CD14-positive monocyte (primary cell): ENCODE measurements around the gene ASAP3. TPM values are rescaled to one million over a fixed set of nuclear protein-coding genes. Genes with fewer than 3 reads are reported as not detected.

Experiments used
- DNase-seq, 3 donors: peaks; one replicate each; pipeline ENCODE4 v3.0.0-alpha.2; 2011 to 2022
- H2AFZ ChIP-seq: 2 replicates; pipeline ENCODE4 v1.6.0; 2012; ENCODE audit warnings: mild to moderate bottlenecking, low read depth, low read length, inconsistent platforms; ENCODE audit not compliant: insufficient read depth, poor library complexity, severe bottlenecking
- H3K27ac ChIP-seq, 2 donors: 1 replicate in 1 of 2; 2 replicates in 1 of 2; pipeline ENCODE4 v1.5.1; 2012 to 2013; ENCODE audit warnings: low read length in 2 of 2, control low read depth in 1 of 2, inconsistent platforms in 1 of 2, low read depth in 1 of 2, mild to moderate bottlenecking in 1 of 2
- H3K27me3 ChIP-seq, 2 donors: one replicate each; pipeline versions ENCODE4 v1.6.0 to v1.6.1; 2011 to 2013; ENCODE audit warnings: low read length in 2 of 2; ENCODE audit not compliant: control insufficient read depth in 2 of 2, insufficient read depth in 2 of 2
- H3K36me3 ChIP-seq, 2 donors: replicated peaks in 1 of 2; 1 replicate in 1 of 2; 2 replicates in 1 of 2; pipeline versions ENCODE4 v1.5.1 to v1.6.1; 2012 to 2013; ENCODE audit warnings: low read length in 2 of 2, control low read depth in 1 of 2, inconsistent platforms in 1 of 2, mild to moderate bottlenecking in 1 of 2; ENCODE audit not compliant: insufficient read depth in 2 of 2, control insufficient read depth in 1 of 2
- H3K4me1 ChIP-seq, 2 donors: 1 replicate in 1 of 2; 2 replicates in 1 of 2; pipeline versions ENCODE4 v1.5.1 to v1.6.1; 2012 to 2013; ENCODE audit warnings: low read length in 2 of 2, control low read depth in 1 of 2, inconsistent platforms in 1 of 2, mild to moderate bottlenecking in 1 of 2, moderate library complexity in 1 of 2; ENCODE audit not compliant: insufficient read depth in 2 of 2, control insufficient read depth in 1 of 2
- H3K4me2 ChIP-seq: replicated peaks from 2 replicates; pipeline ENCODE3; 2012; ENCODE audit warnings: low read length, moderate library complexity, mild to moderate bottlenecking; ENCODE audit not compliant: poor library complexity, severe bottlenecking; ENCODE audit errors: extremely low read depth
- H3K4me3 ChIP-seq, 3 experiments: fragments of 200-600 bp in 1 of 3; sonication (generic) in 1 of 3; replicated peaks in 1 of 3; 1 replicate in 2 of 3; 2 replicates in 1 of 3; pipeline ENCODE4 v1.5.1; 2011 to 2013; ENCODE audit warnings: low read length in 3 of 3, mild to moderate bottlenecking in 3 of 3, control low read depth in 2 of 3, low read depth in 2 of 3, inconsistent platforms in 1 of 3, moderate library complexity in 1 of 3
- H3K79me2 ChIP-seq: 2 replicates; pipeline ENCODE4 v1.6.0; 2012; ENCODE audit warnings: mild to moderate bottlenecking, control low read depth, inconsistent platforms, low read length, moderate library complexity; ENCODE audit not compliant: insufficient read depth
- H3K9ac ChIP-seq: 2 replicates; pipeline ENCODE4 v1.6.0; 2017; ENCODE audit warnings: low read length, mild to moderate bottlenecking; ENCODE audit not compliant: insufficient read depth, poor library complexity, severe bottlenecking
- H3K9me3 ChIP-seq, 2 donors: replicated peaks in 1 of 2; 1 replicate in 1 of 2; 2 replicates in 1 of 2; pipeline versions ENCODE4 v1.5.1 to v1.6.1; 2012 to 2013; ENCODE audit warnings: low read length in 2 of 2, control low read depth in 1 of 2; ENCODE audit not compliant: control insufficient read depth in 1 of 2, insufficient read depth in 1 of 2
- H4K20me1 ChIP-seq: 2 replicates; pipeline ENCODE4 v1.6.0; 2012; ENCODE audit warnings: mild to moderate bottlenecking, low read length, control low read depth, moderate library complexity; ENCODE audit not compliant: insufficient read depth
- H3K27ac Mint-ChIP-seq, 7 donors: one replicate each; pipeline ENCODE4 v1.8.0; 2020; ENCODE audit warnings: mild to moderate bottlenecking in 7 of 7, mixed read lengths in 7 of 7, moderate library complexity in 6 of 7, inconsistent platforms in 2 of 7
- H3K27me3 Mint-ChIP-seq, 3 donors: one replicate each; pipeline ENCODE4 v1.8.0; 2021 to 2022; ENCODE audit warnings: low read depth in 3 of 3, mild to moderate bottlenecking in 3 of 3, mixed read lengths in 3 of 3, moderate library complexity in 3 of 3, inconsistent platforms in 1 of 3
- H3K36me3 Mint-ChIP-seq, 2 donors: one replicate each; pipeline ENCODE4 v1.8.0; 2020; ENCODE audit warnings: mixed read lengths in 2 of 2, inconsistent platforms in 1 of 2, mild to moderate bottlenecking in 1 of 2
- H3K4me1 Mint-ChIP-seq: one replicate; pipeline ENCODE4 v1.8.0; 2020; ENCODE audit warnings: mild to moderate bottlenecking, mixed read lengths
- H3K4me3 Mint-ChIP-seq, 2 donors: one replicate each; pipeline ENCODE4 v1.8.0; 2020; ENCODE audit warnings: mild to moderate bottlenecking in 2 of 2, mixed read lengths in 2 of 2, moderate library complexity in 1 of 2
- H3K9me3 Mint-ChIP-seq, 7 donors: one replicate each; pipeline ENCODE4 v1.8.0; 2020 to 2022; ENCODE audit warnings: mixed read lengths in 7 of 7, mild to moderate bottlenecking in 6 of 7, moderate library complexity in 6 of 7, inconsistent platforms in 2 of 7
- WGBS: methylation state at CpG from one replicate; pipeline ENCODE4 v1.1.5; 2013; ENCODE audit warnings: missing lambda C conversion rate; ENCODE audit not compliant: insufficient coverage; 5-methylcytosine and 5-hydroxymethylcytosine counted together
- intact Hi-C, 2 donors: fragments of 100-400 bp; cut with micrococcal nuclease; formaldehyde crosslinking; loops; one replicate each; pipeline versions ENCODE4 v1.15.0 to v1.15.1; 2023
- polyA plus RNA-seq, 3 donors: library from polyadenylated mRNA; depleted of rRNA in 1 of 3; unstranded in 2 of 3; stranded (reverse) in 1 of 3; fragments of 300-500 nt in 2 of 3; fragments of >200 nt in 1 of 3; fragmentation: Illumina TruSeq in 2 of 3; gene quantifications; 1 replicate in 2 of 3; 2 replicates in 1 of 3; pipeline ENCODE4 v1.2.3, GENCODE V29; 2012 to 2021
- TF ChIP-seq, protein P1 (sequence below): fragments of 200-600 bp; IDR thresholded peaks from one replicate; pipeline ENCODE4 v1.8.0; 2022; ENCODE audit warnings: antibody characterized with exemption, mild to moderate bottlenecking

Gene ASAP3
- polyA plus RNA-seq, 3 donors = 0.27 to 1.1 TPM; not detected in 1

GRCh38 chr1:23395849-23396248, 88.1 kb downstream of the ASAP3 start:
- TF ChIP-seq, protein P1, sequence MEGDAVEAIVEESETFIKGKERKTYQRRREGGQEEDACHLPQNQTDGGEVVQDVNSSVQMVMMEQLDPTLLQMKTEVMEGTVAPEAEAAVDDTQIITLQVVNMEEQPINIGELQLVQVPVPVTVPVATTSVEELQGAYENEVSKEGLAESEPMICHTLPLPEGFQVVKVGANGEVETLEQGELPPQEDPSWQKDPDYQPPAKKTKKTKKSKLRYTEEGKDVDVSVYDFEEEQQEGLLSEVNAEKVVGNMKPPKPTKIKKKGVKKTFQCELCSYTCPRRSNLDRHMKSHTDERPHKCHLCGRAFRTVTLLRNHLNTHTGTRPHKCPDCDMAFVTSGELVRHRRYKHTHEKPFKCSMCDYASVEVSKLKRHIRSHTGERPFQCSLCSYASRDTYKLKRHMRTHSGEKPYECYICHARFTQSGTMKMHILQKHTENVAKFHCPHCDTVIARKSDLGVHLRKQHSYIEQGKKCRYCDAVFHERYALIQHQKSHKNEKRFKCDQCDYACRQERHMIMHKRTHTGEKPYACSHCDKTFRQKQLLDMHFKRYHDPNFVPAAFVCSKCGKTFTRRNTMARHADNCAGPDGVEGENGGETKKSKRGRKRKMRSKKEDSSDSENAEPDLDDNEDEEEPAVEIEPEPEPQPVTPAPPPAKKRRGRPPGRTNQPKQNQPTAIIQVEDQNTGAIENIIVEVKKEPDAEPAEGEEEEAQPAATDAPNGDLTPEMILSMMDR = no peak
- H4K20me1 ChIP-seq = no peaks in the 10 kb centered on the region
- peaks cover 3 to 6% of the 10 kb centered on the region in 2 donors for H3K4me1 ChIP-seq
- Mint-ChIP-seq H3K9me3 (no peaks in the 10 kb centered on the region), H3K36me3 (no peaks in the 10 kb centered on the region), H3K27me3 (peaks cover 0 to 9% (median 2%) of the 10 kb centered on the region in 3 donors), H3K4me1 (peaks cover 7% of the 10 kb centered on the region), H3K4me3 (no peak overlapping the region), H3K27ac (no peak overlapping the region)
- no peaks in the 10 kb centered on the region for H3K27me3 ChIP-seq
- no peak overlapping the region for H3K4me3 ChIP-seq
- no peak for DNase-seq
- no peak overlapping the region for H2AFZ ChIP-seq
- H3K27ac ChIP-seq = no peak overlapping the region
- no peaks in the 10 kb centered on the region for H3K9me3 ChIP-seq
- 69% methylated on average over 4 of the region's 4 CpGs for WGBS
- no peak overlapping the region for H3K9ac ChIP-seq
- H3K36me3 ChIP-seq = no peaks in the 10 kb centered on the region
- H3K4me2 ChIP-seq = no peak overlapping the region
- H3K79me2 ChIP-seq = no peaks in the 10 kb centered on the region
- intact Hi-C loops = no loop called here

- Histone ChIP-seq H3K27me3 (no peaks in the 10 kb centered on the region), H3K4me2 (no peak overlapping the region), H3K27ac (no peak overlapping the region), H3K9me3 (no peaks in the 10 kb centered on the region), H3K36me3 (no peaks in the 10 kb centered on the region), H3K79me2 (no peaks in the 10 kb centered on the region), H2AFZ (no peak overlapping the region), H3K4me1 (peaks cover 0 to under 1% of the 10 kb centered on the region in 2 donors), H3K9ac (no peak overlapping the region), H3K4me3 (no peak overlapping the region), H4K20me1 (no peaks in the 10 kb centered on the region)
- no peak overlapping the region for H3K4me3 Mint-ChIP-seq
- peaks cover 2% of the 10 kb centered on the region for H3K4me1 Mint-ChIP-seq
- no peaks in the 10 kb centered on the region for H3K36me3 Mint-ChIP-seq
- WGBS = 89% methylated on average over 4 of the region's 8 CpGs
- TF ChIP-seq, protein P1 = no peak
- intact Hi-C loops = no loop called here
- DNase-seq = no peak
- H3K27ac Mint-ChIP-seq = no peak overlapping the region
- no peaks in the 10 kb centered on the region for H3K9me3 Mint-ChIP-seq
- peaks cover 0 to 9% (median 2%) of the 10 kb centered on the region in 3 donors for H3K27me3 Mint-ChIP-seq
Measured at GRCh38 chr1:23395154-23395724, 88.7 kb downstream of the ASAP3 start.
